GM12878 (cell line): ENCODE measurements around the gene LMF2. TPM values are rescaled to one million over a fixed set of nuclear protein-coding genes. Genes with fewer than 3 reads are reported as not detected.

Experiments
- CEBPZ ChIP-seq: fragments of 150-350 bp; IDR thresholded peaks from 2 replicates; pipeline ENCODE4 v1.6.1; 2016; ENCODE audit warnings: low read depth, low read length
- ETV6 ChIP-seq, 2 experiments: fragments of 450-650 bp in 1 of 2; IDR thresholded peaks in 1 of 2; conservative IDR thresholded peaks in 1 of 2; 2 replicates each; pipeline ENCODE4 v1.6.1; 2014; ENCODE audit warnings: antibody characterized with exemption in 1 of 2, borderline replicate concordance in 1 of 2, low read depth in 1 of 2, mild to moderate bottlenecking in 1 of 2, moderate library complexity in 1 of 2
- IRF3 ChIP-seq: fragments of 450-650 bp; IDR thresholded peaks from 2 replicates; pipeline ENCODE4 v1.6.1; 2014; ENCODE audit warnings: mild to moderate bottlenecking
- NR2C2 ChIP-seq: IDR thresholded peaks from 2 replicates; pipeline ENCODE4 v1.6.1; 2011; ENCODE audit warnings: borderline replicate concordance, low read depth; ENCODE audit not compliant: control insufficient read depth, insufficient read length
- PKNOX1 ChIP-seq: fragments of 450-650 bp; IDR thresholded peaks from 2 replicates; pipeline ENCODE4 v1.6.1; 2016; ENCODE audit warnings: mild to moderate bottlenecking
- POLR2AphosphoS5 ChIP-seq: IDR thresholded peaks from 2 replicates; pipeline ENCODE4 v1.6.1; 2011; ENCODE audit warnings: mild to moderate bottlenecking, low read length, inconsistent platforms
- RUNX3 ChIP-seq: IDR thresholded peaks from 2 replicates; pipeline ENCODE4 v1.6.1; 2012; ENCODE audit warnings: low read length, inconsistent platforms
- STAT3 ChIP-seq: IDR thresholded peaks from 2 replicates; pipeline ENCODE4 v1.6.1; 2011; ENCODE audit warnings: low read depth, low read length, improper control_type of control experiment
- USF2 ChIP-seq: IDR thresholded peaks from 2 replicates; pipeline ENCODE4 v1.6.1; 2011; ENCODE audit warnings: low read depth, low read length, improper control_type of control experiment, borderline replicate concordance
- polyA plus RNA-seq, 11 experiments: library from polyadenylated mRNA; depleted of rRNA in 4 of 11; unstranded in 6 of 11; stranded (reverse) in 5 of 11; fragments of >200 nt; fragmentation: Nextera tagmentation in 4 of 11; fragmentation: Illumina TruSeq in 1 of 11; extraction: Ambion mirVana in 4 of 11; extraction: Trizol in 1 of 11; gene quantifications; 1 replicate in 1 of 11; 2 replicates in 10 of 11; pipeline versions ENCODE4 v1.2.1 to v1.2.3, GENCODE V29; 2011 to 2016; ENCODE audit warnings: inconsistent platforms in 2 of 11, missing spikeins in 2 of 11, low read depth in 1 of 11
- total RNA-seq, 4 experiments: library from RNA; depleted of rRNA in 3 of 4; stranded (reverse); fragments of >200 nt in 3 of 4; fragmentation: Illumina TruSeq in 1 of 4; extraction: Trizol in 1 of 4; gene quantifications; 2 replicates each; pipeline versions ENCODE4 v1.2.1 to v1.2.3, GENCODE V29; 2013 to 2021
- TF ChIP-seq, protein P1 (sequence below): fragments of 450-650 bp; IDR thresholded peaks from 2 replicates; pipeline ENCODE4 v1.6.1; 2017; ENCODE audit warnings: borderline replicate concordance
- TF ChIP-seq, protein P2 (sequence below): fragments of 450-650 bp; formaldehyde crosslinking; IDR thresholded peaks from 2 replicates; pipeline ENCODE4 v1.5.0; 2022; ENCODE audit warnings: mild to moderate bottlenecking, missing genetic modification characterization
- TF ChIP-seq, protein P3 (sequence below): IDR thresholded peaks from 2 replicates; pipeline ENCODE4 v1.6.1; 2011; ENCODE audit warnings: borderline replicate concordance, low read depth, mild to moderate bottlenecking, moderate library complexity, low read length; ENCODE audit not compliant: insufficient read depth, poor library complexity, severe bottlenecking
- TF ChIP-seq, protein P4 (sequence below): fragments of 450-650 bp; IDR thresholded peaks from 2 replicates; pipeline ENCODE4 v1.6.1; 2016; ENCODE audit warnings: mild to moderate bottlenecking

The LMF2 gene
- total and polyA plus RNA-seq, 10 of the 15 experiments (the other 5 are each of a cell fraction or from before 2014, with no cell fraction given) = 0.08 to 57.5 (median 21.2) TPM

DNA sequence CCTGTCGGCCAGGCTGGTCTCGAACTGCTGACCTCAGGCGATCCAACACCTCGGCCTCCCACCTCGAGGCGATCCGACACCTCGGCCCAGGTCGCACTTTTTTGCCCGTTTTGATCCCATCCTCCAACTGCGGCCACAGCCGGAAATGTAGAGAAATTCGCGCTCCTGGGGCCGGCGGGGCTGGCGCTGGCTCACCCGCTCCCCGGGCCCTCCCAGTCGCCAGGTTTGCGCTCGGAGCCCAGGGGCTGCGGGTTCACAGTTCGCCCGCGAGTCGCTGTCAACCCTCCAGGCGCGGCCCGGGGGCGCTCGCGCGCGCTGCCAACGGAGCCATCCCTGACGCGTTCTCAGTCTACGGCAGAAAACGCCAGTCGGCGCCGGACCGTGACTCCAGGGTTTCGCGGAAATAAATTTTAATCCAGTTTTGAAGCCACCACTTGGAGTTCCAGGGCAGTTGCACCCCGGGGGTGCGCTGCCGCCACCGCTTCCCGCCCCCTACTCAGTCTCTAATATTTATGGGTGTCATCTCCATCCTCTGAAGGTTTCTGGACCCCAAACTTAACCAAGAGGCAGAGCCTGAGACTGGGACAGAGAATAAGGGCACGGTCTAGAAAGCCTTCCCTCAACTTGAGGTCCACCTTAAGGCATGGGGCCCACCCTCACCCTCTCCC lies 36.7 kb upstream of the LMF2 start (continued):
- TF ChIP-seq, protein P1, sequence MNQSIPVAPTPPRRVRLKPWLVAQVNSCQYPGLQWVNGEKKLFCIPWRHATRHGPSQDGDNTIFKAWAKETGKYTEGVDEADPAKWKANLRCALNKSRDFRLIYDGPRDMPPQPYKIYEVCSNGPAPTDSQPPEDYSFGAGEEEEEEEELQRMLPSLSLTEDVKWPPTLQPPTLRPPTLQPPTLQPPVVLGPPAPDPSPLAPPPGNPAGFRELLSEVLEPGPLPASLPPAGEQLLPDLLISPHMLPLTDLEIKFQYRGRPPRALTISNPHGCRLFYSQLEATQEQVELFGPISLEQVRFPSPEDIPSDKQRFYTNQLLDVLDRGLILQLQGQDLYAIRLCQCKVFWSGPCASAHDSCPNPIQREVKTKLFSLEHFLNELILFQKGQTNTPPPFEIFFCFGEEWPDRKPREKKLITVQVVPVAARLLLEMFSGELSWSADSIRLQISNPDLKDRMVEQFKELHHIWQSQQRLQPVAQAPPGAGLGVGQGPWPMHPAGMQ = no peak
- TF ChIP-seq IRF3 (no peak), NR2C2 (no peak), ETV6 (conservative IDR thresholded peaks at IDR 0.05 in 1 of 2, IDR thresholded peaks at IDR 0.05 in 1 of 2; ENCODE audit: borderline replicate concordance in 1 of 2, low read depth in 1 of 2) (no peak), POLR2AphosphoS5 (no peak; the same call in 1 of the 2 replicates), CEBPZ (no peak), USF2 (no peak), STAT3 (no peak), PKNOX1 (no peak), RUNX3 (no peak)
- TF ChIP-seq, protein P2, sequence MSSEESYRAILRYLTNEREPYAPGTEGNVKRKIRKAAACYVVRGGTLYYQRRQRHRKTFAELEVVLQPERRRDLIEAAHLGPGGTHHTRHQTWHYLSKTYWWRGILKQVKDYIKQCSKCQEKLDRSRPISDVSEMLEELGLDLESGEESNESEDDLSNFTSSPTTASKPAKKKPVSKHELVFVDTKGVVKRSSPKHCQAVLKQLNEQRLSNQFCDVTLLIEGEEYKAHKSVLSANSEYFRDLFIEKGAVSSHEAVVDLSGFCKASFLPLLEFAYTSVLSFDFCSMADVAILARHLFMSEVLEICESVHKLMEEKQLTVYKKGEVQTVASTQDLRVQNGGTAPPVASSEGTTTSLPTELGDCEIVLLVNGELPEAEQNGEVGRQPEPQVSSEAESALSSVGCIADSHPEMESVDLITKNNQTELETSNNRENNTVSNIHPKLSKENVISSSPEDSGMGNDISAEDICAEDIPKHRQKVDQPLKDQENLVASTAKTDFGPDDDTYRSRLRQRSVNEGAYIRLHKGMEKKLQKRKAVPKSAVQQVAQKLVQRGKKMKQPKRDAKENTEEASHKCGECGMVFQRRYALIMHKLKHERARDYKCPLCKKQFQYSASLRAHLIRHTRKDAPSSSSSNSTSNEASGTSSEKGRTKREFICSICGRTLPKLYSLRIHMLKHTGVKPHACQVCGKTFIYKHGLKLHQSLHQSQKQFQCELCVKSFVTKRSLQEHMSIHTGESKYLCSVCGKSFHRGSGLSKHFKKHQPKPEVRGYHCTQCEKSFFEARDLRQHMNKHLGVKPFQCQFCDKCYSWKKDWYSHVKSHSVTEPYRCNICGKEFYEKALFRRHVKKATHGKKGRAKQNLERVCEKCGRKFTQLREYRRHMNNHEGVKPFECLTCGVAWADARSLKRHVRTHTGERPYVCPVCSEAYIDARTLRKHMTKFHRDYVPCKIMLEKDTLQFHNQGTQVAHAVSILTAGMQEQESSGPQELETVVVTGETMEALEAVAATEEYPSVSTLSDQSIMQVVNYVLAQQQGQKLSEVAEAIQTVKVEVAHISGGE = no peak
- TF ChIP-seq, protein P3, sequence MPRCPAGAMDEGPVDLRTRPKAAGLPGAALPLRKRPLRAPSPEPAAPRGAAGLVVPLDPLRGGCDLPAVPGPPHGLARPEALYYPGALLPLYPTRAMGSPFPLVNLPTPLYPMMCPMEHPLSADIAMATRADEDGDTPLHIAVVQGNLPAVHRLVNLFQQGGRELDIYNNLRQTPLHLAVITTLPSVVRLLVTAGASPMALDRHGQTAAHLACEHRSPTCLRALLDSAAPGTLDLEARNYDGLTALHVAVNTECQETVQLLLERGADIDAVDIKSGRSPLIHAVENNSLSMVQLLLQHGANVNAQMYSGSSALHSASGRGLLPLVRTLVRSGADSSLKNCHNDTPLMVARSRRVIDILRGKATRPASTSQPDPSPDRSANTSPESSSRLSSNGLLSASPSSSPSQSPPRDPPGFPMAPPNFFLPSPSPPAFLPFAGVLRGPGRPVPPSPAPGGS = peak; percentile 15
- TF ChIP-seq, protein P4, sequence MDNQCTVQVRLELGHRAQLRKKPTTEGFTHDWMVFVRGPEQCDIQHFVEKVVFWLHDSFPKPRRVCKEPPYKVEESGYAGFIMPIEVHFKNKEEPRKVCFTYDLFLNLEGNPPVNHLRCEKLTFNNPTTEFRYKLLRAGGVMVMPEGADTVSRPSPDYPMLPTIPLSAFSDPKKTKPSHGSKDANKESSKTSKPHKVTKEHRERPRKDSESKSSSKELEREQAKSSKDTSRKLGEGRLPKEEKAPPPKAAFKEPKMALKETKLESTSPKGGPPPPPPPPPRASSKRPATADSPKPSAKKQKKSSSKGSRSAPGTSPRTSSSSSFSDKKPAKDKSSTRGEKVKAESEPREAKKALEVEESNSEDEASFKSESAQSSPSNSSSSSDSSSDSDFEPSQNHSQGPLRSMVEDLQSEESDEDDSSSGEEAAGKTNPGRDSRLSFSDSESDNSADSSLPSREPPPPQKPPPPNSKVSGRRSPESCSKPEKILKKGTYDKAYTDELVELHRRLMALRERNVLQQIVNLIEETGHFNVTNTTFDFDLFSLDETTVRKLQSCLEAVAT = no peak
